NCI-H82 (cell line): ENCODE data around the gene SLC26A8.
A peak's percentile ranks its signal among the peaks of the same experiment; 100 is the strongest.

Experiments
- DNase-seq: peaks from one replicate; lab custom pipeline; 2025; lab: John Stamatoyannopoulos, UW

Gene SLC26A8

GRCh38 chr6:36023996-36024795, at the start of gene SLC26A8:
Gene SLC26A8 (minus strand): TSS chr6:36024641. CDS start chr6:36019707, 4,934 bp downstream.
- no peak for DNase-seq

DNA sequence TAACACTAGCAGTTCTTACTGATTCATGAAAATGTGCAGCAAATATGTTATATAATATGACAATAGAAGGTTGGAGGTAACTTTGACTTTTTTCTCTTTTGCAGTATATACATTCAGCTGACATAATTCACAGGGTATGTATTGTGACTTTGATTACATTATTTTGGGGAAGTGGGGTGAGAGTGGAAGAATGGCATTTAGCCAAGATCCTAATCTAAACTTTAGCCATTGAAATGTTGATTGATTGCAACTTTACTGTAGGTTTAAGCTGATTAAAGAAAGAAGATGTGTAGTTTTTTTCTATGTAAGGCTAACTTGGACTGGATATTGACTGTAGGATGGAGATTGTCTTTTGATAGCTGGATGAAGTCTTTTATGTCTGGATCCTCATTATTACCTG, 49.1 kb upstream of the SLC26A8 start:
- peak; percentile 34 for DNase-seq

GRCh38 chr6:36072681-36073080, 48.2 kb upstream of the SLC26A8 start:
- no peak for DNase-seq

DNA sequence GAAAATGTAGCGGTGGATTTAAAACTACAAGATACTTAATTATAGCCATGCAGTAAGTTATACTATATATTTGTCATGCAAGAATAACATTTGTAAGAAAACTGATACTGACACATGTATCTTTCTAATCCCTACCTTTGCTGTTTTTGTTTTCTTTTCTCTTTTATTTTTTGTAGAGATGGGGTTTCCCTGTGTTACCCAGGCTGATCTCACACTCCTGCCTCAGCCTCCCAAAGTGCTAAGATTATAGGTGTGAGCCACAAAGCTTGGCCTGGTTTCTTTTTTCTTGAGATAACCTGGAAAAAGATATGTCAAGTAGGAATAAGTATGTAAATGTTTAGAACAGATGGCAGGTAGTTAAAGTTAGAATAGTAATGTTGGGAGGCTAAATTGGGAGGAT, 47.3 kb upstream of the SLC26A8 start:
- DNase-seq: no peak

DNA sequence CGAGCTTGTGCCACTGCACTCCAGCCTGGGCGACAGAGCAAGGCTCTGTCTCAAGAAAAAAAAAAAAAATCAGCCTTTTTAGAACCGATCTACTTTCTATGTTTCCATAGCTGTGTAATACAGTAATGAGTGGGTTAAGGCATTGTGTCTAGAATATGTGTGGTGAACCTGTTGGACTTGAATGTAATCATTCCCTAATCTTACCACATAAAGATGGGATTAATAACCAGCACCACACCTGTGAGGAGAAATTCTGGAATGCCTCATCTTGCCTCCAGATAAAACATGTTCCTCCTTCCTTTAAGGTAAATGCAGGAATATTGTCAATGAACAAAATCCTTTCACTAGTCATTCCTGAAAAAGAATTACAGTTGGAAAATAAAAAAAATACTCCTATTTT, 46.8 kb upstream of the SLC26A8 start:
- DNase-seq: no peak

- DNase-seq: no peak
These were observed 45.8 kb upstream of the SLC26A8 start for GRCh38 chr6:36070252-36070651.

DNA sequence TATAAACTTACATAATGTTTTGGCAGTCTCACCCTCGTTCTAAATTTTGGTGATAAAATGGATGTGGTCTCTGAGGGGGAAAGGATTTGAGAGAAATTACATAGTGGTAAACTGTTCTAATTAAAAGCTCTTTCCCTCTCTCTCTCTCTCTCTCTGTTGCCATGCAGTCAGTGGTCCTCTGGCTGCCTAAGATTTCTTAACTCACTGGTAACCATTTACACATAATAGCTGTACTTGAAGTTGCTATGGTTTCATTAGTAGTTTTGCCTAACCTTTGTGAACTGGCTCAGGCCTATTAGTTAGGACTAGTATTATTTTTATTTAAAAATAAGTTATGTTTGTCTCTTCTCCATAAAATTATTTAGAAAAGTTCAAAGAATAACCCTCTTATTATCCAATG, 45.1 kb upstream of the SLC26A8 start:
- no peak for DNase-seq

DNA sequence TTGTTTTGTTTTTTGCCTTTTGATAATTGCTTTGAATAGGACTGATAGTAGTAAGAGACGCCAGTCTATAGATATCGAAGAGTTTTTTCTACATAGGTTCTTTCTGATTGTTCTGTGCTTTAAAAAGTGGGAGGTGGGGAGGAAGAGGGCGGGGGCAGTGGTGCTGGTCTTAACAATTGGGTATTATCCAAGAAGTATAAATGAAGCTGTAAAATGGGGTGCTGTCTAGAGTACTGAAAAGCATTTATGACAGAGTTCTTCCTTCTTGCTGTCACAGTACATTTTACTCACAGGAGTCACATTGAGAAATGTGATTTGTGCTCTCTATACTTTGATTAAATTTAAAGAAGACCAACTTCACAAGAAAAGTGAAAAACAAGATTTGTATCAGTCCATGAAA, 44.1 kb upstream of the SLC26A8 start:
- DNase-seq: no peak

DNA sequence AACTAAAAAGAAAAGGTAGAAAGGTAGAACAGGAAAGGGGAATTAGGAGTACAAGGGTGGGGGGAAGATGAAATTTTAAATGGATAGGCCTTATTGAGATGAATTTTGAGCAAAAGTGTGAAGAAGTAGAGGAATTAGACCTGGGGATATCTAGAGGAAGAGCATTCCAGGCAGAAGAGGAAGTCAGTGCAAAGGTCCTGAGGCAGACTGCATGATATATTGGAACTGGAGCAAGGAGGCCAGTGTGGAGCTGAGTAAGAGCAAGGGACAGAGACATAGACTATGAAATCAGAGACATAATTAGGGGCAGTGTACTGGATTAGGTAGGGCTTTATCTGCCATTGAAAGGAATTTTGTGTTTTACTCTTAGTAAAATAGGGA, 43.6 kb upstream of the SLC26A8 start:
- DNase-seq: no peak

- no peak for DNase-seq
These were observed 43.1 kb upstream of the SLC26A8 start for GRCh38 chr6:36067374-36068011.

GRCh38 chr6:36066817-36067216, 42.4 kb upstream of the SLC26A8 start:
- DNase-seq: no peak

DNA sequence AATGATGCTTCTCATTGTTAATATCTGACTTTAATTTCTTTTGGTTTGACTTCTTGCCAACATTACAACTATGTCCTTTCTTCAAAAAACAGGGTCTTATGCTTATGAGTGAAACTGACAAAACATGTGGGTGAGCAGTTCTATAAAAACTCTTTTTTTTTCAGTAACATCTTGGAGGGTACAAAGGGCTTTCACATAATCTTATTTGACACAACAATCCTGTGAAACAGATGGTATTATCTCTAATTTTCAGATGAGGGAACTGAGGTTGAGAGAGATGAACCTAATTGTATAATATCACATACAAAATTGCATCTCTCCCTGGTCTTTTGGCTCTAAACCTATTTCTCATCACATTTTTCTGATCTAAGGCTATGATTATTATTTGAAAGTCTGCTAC, 41.5 kb upstream of the SLC26A8 start:
- no peak for DNase-seq

DNA sequence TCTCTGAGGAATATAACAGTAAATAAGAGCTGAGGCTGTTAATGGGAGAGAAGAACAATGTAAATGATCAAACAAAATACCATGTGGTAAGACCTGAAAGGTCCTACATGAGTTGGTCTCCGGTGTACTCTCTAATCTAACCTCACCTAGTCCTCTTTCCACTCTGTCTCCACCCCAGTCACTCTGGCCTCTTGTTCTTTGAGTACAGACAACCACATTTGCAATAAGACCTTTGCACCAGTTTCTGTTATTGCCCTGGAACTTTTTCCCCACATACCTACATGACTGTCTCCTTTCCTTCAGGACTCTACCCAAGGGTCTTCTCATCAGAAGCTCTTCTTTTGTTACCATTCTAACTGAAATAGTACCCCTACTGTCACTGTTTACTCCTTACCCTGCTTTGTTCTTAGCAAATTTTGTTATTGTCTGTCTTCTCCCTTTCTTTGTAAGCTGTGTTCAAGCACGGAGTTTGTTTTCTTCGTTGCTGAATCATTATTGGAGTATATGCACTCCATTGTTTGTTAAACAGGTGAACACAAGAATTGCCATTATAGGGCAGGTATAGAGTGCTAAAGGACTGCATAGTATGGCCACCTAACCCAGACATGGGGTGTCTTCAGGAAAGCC, 40.4 kb upstream of the SLC26A8 start:
- DNase-seq: no peak

- DNase-seq: no peak
These were observed 39.0 kb upstream of the SLC26A8 start for GRCh38 chr6:36063318-36064060.

DNA sequence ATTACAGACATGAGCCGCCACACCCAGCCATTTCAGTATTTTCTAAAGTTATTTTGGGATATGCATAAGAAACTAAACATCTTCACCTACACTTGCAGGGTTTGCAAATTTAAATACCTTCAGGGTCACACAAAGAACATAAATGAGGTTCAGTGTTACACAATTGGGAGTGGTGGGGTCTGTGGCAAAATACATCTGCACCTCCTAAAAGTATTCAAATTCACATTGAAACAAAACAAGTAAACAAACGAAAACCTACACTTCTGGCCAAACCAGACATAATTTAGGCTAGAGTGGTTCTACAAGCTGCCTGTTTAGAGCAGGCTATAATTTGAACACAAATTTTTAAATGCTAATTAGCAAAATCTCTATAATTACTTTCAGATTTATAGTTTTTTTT, 37.8 kb upstream of the SLC26A8 start:
- no peak for DNase-seq

DNA sequence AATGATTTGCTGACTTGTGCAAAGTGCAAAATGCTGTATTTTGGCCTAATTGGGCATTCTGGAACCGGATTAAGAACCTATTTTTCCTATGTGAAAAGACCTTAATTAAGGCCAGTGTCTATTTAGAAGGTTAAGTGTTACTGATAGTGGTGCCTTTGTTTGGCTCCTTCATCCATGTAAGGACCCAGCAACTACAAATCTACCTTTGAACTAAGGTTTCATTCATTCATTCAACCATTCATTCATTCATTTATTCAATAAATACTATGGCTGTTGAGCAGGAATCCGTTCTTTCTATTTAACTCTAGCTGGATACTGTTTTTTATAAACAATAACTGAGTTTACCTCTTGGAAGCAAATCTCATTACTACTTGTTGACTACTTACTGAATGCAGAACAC, 36.8 kb upstream of the SLC26A8 start:
- no peak for DNase-seq

DNA sequence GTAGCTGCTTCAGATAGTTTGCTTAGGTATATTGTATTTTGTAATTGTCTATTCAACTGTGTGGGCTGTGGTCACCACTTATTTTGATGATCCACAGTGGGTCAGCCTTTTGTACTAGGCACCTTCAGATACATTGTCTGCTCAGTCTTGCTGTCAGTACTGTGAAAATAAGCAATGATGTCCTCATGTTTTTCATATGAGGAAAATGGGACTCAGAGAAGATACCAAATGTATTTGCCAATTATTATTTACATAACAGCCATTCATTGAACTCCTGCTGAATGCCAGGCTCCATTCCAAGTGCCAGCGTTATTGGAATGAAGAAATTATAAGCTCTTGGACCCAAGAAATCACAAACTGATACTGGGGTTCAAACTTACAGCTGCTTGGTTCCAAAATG, 31.7 kb upstream of the SLC26A8 start:
- no peak for DNase-seq

- peak; percentile 80 for DNase-seq
These were observed 30.5 kb upstream of the SLC26A8 start for GRCh38 chr6:36054956-36055355.

- DNase-seq: no peak
These were observed 30.0 kb upstream of the SLC26A8 start for GRCh38 chr6:36054415-36054814.

DNA sequence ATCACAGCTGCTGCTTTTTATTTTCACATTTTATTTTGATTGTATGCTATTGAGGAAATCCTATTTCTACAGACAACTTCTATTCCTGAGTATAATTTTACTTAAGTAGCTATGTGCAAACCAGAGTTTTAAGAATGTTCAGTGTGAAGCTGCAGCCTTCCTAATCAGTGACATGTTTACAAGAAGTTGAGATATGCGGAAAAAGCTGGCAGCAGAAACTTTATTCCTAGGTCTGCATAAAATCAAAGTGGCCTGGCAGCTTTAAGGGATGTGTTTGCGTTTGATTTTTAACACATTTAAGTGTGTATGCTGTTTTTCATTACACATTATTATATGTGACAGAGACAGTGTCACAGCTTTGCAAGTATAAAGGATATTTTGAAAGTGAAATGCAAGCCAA, 29.4 kb upstream of the SLC26A8 start:
- no peak for DNase-seq

DNA sequence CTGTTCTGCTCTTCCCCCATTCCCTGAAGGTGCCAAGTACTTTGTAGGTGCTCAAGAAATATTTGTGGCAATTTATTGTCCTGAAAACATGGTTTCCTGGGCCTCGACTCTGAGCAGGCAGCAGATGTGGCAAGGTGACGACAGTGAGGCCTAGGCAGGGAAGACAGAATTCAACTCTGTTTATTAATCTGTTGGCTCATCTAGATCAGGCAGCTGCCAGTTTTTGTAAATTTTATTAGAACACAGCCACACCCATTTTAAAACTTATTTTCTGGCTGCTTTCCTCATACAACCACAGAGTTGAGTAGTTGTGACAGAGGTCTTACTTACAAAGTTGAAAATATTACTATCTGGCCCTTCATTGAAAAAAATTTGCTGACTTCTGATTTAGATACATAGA, 27.7 kb upstream of the SLC26A8 start:
- peak; percentile 39 for DNase-seq

DNA sequence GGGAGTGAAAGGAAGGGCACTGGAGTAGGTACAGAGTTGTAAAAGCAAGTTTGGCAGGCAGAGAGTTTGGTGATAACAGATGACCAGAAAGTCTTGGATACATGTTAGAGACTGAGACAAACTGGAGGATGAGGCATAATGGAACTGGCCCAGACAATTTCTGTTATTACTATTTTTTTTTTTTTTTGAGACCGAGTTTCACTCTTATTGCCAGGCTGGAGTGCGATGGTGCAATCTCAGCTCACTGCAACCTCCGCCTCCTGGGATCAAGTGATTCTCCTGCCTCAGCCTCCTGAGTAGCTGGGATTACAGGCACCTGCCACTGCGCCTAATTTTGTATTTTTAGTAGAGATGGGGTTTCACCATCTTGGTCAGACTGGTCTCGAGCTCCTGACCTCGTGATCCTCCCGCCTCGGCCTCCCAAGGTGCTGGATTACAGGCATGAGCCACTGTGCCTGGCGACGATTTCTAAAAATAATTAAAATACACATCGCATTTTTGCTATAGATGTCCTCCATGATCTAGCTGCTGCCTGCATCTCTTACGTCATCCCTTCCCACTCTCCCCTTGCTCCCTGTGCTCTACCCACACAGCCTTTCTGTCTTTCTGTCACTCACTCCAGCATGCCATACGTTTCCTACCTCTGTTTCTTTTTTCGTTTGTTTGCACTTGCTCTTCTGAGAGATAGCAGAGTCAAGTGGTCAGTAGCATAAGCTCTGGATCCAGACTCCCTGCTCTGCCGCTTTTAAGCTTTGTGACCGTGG, 26.7 kb upstream of the SLC26A8 start:
- no peak for DNase-seq
